Thymus (tissue), 11 donors: Measurements from ENCODE around the gene CPNE2. TPM values are rescaled to one million over a fixed set of nuclear protein-coding genes. Genes with fewer than 3 reads are reported as not detected.
"Not testable (repeated sequence)": the region's sequence is repeated elsewhere in the genome, so short reads cannot be mapped to it uniquely, and the experiment has no call there.

ENCODE experiments used
- DNase-seq, 9 donors: peaks; one replicate each; pipeline ENCODE4 v3.0.0-alpha.2; 2013; ENCODE audit warnings: low spot score in 9 of 9, low read depth in 6 of 9, missing footprints in 1 of 9
- H3K27ac ChIP-seq, 2 donors: one replicate each; pipeline ENCODE4 v1.5.1; 2013; ENCODE audit warnings: control low read depth in 1 of 2, low read depth in 1 of 2, low read length in 1 of 2, mild to moderate bottlenecking in 1 of 2, moderate library complexity in 1 of 2
- H3K27me3 ChIP-seq, 2 donors: one replicate each; pipeline ENCODE4 v1.5.1; 2013; ENCODE audit warnings: low read length in 1 of 2; ENCODE audit not compliant: control insufficient read depth in 2 of 2, insufficient read depth in 1 of 2
- H3K36me3 ChIP-seq, 2 donors: one replicate each; pipeline ENCODE4 v1.5.1; 2013; ENCODE audit warnings: low read length in 1 of 2, mild to moderate bottlenecking in 1 of 2, moderate library complexity in 1 of 2; ENCODE audit not compliant: control insufficient read depth in 2 of 2, insufficient read depth in 2 of 2
- H3K4me1 ChIP-seq, 2 donors: one replicate each; pipeline ENCODE4 v1.5.1; 2013; ENCODE audit warnings: low read length in 2 of 2; ENCODE audit not compliant: control insufficient read depth in 2 of 2, insufficient read depth in 2 of 2
- H3K4me3 ChIP-seq, 2 donors: one replicate each; pipeline ENCODE4 v1.5.1; 2013; ENCODE audit warnings: low read length in 2 of 2, control low read depth in 1 of 2, mild to moderate bottlenecking in 1 of 2
- H3K9me3 ChIP-seq, 2 donors: one replicate each; pipeline ENCODE4 v1.5.1; 2013; ENCODE audit warnings: low read length in 1 of 2, mild to moderate bottlenecking in 1 of 2; ENCODE audit not compliant: control insufficient read depth in 2 of 2, insufficient read depth in 1 of 2
- WGBS: extraction: QIAGEN DNeasy Blood & Tissue Kit; methylation state at CpG from one replicate; pipeline ENCODE4 v1.1.7; 2013; 5-methylcytosine and 5-hydroxymethylcytosine counted together
- polyA plus RNA-seq: library from polyadenylated mRNA; stranded (reverse); fragments of 200-250 nt; gene quantifications from one replicate; pipeline ENCODE4 v1.2.3, GENCODE V29; 2013
- total RNA-seq: library from RNA; stranded (reverse); fragments of 120-200 nt; gene quantifications from one replicate; pipeline ENCODE4 v1.2.4, GENCODE V29; 2013
- donor health status: healthy.

CPNE2 gene
- total and polyA plus RNA-seq, 2 donors, result 6.5 to 27.5 TPM

- H3K4me1 ChIP-seq, result peaks cover 0 to 15% of the 10 kb centered on the region in 2 donors
- DNase-seq, result peak in 4 of 9 donors; percentile 15 to 44 (median 26)
- peak overlapping the region; percentile 22 to 71 for H3K4me3 ChIP-seq
- WGBS, result under 1% methylated on average over 53 of the region's 53 CpGs
- peak overlapping the region in 1 of 2 donors; percentile 21 for H3K27ac ChIP-seq
- H3K36me3 ChIP-seq, result no peaks in the 10 kb centered on the region
- peaks cover 0 to 10% of the 10 kb centered on the region in 2 donors for H3K9me3 ChIP-seq
- peaks cover 32 to 60% of the 10 kb centered on the region in 2 donors for H3K27me3 ChIP-seq
Measured at GRCh38 chr16:57092786-57093411, 516 bp downstream of the CPNE2 start.

- H3K4me1 ChIP-seq, result peaks cover 0 to 15% of the 10 kb centered on the region in 2 donors
- H3K27ac ChIP-seq, result no peak overlapping the region
- H3K4me3 ChIP-seq, result no peak overlapping the region
- 91% methylated on average over 18 of the region's 18 CpGs for WGBS
- H3K27me3 ChIP-seq, result peaks cover 32 to 60% of the 10 kb centered on the region in 2 donors
- H3K9me3 ChIP-seq, result peaks cover 0 to 10% of the 10 kb centered on the region in 2 donors
- H3K36me3 ChIP-seq, result no peaks in the 10 kb centered on the region
- no peak for DNase-seq
Measured at GRCh38 chr16:57093666-57094564, 1.5 kb downstream of the CPNE2 start.

GRCh38 chr16:57094911-57095310 lies 2.5 kb downstream of the CPNE2 start:
- Histone ChIP-seq H3K4me1 (peaks cover 0 to 15% of the 10 kb centered on the region in 2 donors), H3K4me3 (no peak overlapping the region), H3K27ac (no peak overlapping the region), H3K27me3 (peaks cover 32 to 53% of the 10 kb centered on the region in 2 donors), H3K36me3 (no peaks in the 10 kb centered on the region), H3K9me3 (peaks cover 0 to 10% of the 10 kb centered on the region in 2 donors)
- WGBS, result 95% methylated on average over 5 of the region's 5 CpGs
- DNase-seq, result no peak

- H3K4me1 ChIP-seq, result peaks cover 0 to 15% of the 10 kb centered on the region in 2 donors
- no peak overlapping the region for H3K27ac ChIP-seq
- no peak for DNase-seq
- WGBS, result 95% methylated on average over 3 of the region's 3 CpGs
- H3K27me3 ChIP-seq, result peaks cover 31 to 40% of the 10 kb centered on the region in 2 donors
- H3K9me3 ChIP-seq, result peaks cover 0 to 9% of the 10 kb centered on the region in 2 donors
- H3K36me3 ChIP-seq, result no peaks in the 10 kb centered on the region
- H3K4me3 ChIP-seq, result no peak overlapping the region
Measured at GRCh38 chr16:57096192-57096591, 3.8 kb downstream of the CPNE2 start.

- DNase-seq, result no peak
- 97% methylated on average over 2 of the region's 2 CpGs for WGBS
- no peaks in the 10 kb centered on the region for H3K36me3 ChIP-seq
- peaks cover 0 to 9% of the 10 kb centered on the region in 2 donors for H3K4me1 ChIP-seq
- no peak overlapping the region for H3K4me3 ChIP-seq
- peaks cover 0 to 3% of the 10 kb centered on the region in 2 donors for H3K9me3 ChIP-seq
- H3K27me3 ChIP-seq, result peaks cover 25 to 34% of the 10 kb centered on the region in 2 donors
- no peak overlapping the region for H3K27ac ChIP-seq
Measured at GRCh38 chr16:57096793-57097192, 4.4 kb downstream of the CPNE2 start.

- no peak overlapping the region for H3K27ac ChIP-seq
- H3K36me3 ChIP-seq, result no peaks in the 10 kb centered on the region
- peaks cover 9 to 22% of the 10 kb centered on the region in 2 donors for H3K27me3 ChIP-seq
- WGBS, result 96% methylated on average over 14 of the region's 14 CpGs
- DNase-seq, result no peak
- H3K9me3 ChIP-seq, result peaks cover 0 to 2% of the 10 kb centered on the region in 2 donors
- no peak overlapping the region for H3K4me3 ChIP-seq
- H3K4me1 ChIP-seq, result peaks cover 0 to 2% of the 10 kb centered on the region in 2 donors
Measured at GRCh38 chr16:57098188-57098841, 5.9 kb downstream of the CPNE2 start.

- DNase-seq, H3K9me3 ChIP-seq, H3K4me3 ChIP-seq, H3K4me1 ChIP-seq, H3K27me3 ChIP-seq, H3K27ac ChIP-seq, H3K36me3 ChIP-seq: not testable (repeated sequence)
- 94% methylated on average over 6 of the region's 6 CpGs for WGBS
Measured at GRCh38 chr16:57099965-57100364, 7.6 kb downstream of the CPNE2 start.

- no peaks in the 10 kb centered on the region for H3K4me1 ChIP-seq
- no peaks in the 10 kb centered on the region for H3K9me3 ChIP-seq
- DNase-seq, result no peak
- WGBS, result 97% methylated on average over 1 of the region's 1 CpG
- no peak overlapping the region for H3K27ac ChIP-seq
- no peak overlapping the region for H3K4me3 ChIP-seq
- H3K27me3 ChIP-seq, result peaks cover 0 to 3% of the 10 kb centered on the region in 2 donors
- H3K36me3 ChIP-seq, result no peaks in the 10 kb centered on the region
Measured at GRCh38 chr16:57100445-57100844, 8.1 kb downstream of the CPNE2 start.
